Cardiac fibroblast (primary cell): ENCODE results near the gene FAT2.

Experiments used
- DNase-seq, 2 donors: peaks; one replicate each; pipeline versions ENCODE4 v3.0.0 to v3.0.0-alpha.2; 2010; ENCODE audit warnings: low read depth in 2 of 2
- H3K4me3 ChIP-seq, 2 donors: replicated peaks in 1 of 2; 1 replicate in 1 of 2; 2 replicates in 1 of 2; pipeline ENCODE4 v1.5.1; 2011; ENCODE audit warnings: low read depth in 2 of 2, low read length in 2 of 2, mild to moderate bottlenecking in 2 of 2, moderate library complexity in 1 of 2
- TF ChIP-seq, protein P1 (sequence below): IDR thresholded peaks from one replicate; pipeline ENCODE4 v1.5.1; 2011; ENCODE audit warnings: low read depth, mild to moderate bottlenecking, low read length, inconsistent platforms

FAT2 gene

DNA sequence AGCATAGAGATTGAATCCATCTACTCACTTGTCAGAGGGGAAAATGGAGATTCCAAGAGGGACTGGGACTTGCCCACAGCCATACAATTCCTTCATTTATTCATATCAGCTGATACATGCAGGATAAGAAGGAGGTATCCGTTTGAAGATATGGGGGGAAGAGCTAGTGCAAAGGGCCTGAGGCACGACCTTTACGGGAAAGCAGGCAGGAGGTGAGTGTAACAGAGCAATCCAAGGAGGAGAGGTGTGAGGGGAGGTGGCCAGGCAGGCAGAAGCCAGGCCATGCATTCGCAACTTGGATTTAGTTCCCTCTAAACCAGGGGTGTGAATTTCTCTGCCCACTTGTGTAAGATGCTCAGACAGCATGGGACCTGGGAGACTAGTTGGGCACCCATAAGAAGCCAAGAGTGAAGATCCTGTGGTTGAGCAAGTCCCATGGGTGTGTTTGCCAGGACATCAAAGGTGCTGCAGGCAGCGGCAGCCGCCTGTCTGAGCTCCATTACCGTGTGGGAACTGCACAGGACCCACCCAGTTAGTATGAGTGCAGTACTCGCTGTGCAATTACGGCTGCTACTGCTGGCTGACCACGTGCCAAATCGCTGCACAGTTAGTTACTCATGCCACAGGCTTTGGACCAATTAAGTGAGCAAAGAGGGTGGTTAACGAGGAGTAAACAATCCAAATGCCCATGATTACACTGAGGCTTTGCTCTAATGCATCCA lies 31.4 kb upstream of the FAT2 start:
- TF ChIP-seq, protein P1, sequence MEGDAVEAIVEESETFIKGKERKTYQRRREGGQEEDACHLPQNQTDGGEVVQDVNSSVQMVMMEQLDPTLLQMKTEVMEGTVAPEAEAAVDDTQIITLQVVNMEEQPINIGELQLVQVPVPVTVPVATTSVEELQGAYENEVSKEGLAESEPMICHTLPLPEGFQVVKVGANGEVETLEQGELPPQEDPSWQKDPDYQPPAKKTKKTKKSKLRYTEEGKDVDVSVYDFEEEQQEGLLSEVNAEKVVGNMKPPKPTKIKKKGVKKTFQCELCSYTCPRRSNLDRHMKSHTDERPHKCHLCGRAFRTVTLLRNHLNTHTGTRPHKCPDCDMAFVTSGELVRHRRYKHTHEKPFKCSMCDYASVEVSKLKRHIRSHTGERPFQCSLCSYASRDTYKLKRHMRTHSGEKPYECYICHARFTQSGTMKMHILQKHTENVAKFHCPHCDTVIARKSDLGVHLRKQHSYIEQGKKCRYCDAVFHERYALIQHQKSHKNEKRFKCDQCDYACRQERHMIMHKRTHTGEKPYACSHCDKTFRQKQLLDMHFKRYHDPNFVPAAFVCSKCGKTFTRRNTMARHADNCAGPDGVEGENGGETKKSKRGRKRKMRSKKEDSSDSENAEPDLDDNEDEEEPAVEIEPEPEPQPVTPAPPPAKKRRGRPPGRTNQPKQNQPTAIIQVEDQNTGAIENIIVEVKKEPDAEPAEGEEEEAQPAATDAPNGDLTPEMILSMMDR = no peak
- H3K4me3 ChIP-seq = no peak overlapping the region
- no peak for DNase-seq

DNA sequence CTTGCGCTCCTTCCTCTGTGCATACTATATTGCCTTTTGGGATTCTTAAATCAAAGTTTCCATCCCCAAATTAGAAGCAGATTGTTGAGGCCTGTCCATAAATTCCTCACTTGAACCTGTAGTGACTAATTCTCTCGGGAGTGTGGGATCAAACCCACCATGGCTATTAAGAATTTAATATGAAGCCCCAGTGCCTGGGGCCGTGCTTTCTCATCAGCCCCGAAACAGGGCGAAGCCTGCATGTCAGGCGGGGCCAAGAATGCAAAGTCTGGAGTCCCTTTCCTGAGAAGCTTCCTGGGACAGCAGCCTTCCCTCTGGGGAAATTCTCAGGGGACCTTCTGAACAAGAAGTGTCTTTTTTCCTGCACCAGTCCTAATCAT lies 29.3 kb upstream of the FAT2 start:
- TF ChIP-seq, protein P1 = no peak
- DNase-seq = no peak
- no peak overlapping the region for H3K4me3 ChIP-seq

DNA sequence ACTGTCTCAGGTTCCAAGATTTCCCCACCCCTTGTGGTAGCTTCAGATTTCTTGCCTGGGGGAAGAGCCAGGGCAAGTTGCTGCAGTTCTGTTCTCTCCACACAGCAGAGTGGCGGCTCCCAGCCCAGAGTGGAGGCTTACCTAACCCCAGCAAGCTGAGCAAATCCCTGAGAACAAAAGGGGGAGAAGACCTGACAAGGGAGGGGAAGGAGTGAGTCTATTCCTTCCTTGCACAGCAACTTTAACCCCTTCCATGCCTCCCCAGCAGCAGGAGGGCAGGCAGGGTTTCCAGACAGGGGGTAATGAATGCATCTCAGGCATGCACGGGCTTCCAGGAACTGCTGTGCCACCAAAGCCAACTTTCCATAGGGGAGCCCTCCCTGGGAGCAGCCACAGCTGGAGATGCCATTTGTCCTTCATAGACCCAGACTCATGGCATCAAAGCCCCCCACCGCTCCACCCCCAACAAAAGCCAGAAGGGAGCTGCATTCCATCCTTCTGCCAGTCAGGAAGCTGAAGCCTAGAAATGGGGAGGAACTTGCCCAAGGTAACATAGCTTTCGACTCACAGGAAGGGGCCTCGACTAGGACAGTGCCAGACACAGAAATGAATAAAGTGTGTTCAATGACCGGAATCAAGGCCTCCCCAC lies 28.8 kb upstream of the FAT2 start:
- TF ChIP-seq, protein P1 = no peak
- no peak overlapping the region for H3K4me3 ChIP-seq
- DNase-seq = no peak

DNA sequence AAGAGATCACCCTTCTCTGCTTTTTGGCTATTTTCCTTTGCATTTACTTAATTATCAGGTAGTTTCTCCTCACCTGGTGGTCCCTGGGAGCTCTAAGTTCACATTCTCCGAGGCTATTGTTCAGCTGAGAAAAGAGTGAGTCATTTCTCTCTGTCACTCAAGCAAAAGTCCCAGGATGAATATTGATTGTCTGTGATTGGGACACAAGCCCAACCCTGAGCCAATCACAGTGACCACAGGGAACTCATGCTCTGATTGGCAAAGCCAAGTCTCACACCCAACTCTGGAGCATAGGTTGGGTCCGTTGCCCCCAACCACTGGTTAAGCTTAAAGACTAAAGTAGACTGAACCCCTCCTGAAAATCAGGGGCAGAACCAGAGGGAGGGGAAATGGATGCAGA lies 27.8 kb upstream of the FAT2 start:
- no peak overlapping the region for H3K4me3 ChIP-seq
- DNase-seq = no peak
- TF ChIP-seq, protein P1 = no peak

DNA sequence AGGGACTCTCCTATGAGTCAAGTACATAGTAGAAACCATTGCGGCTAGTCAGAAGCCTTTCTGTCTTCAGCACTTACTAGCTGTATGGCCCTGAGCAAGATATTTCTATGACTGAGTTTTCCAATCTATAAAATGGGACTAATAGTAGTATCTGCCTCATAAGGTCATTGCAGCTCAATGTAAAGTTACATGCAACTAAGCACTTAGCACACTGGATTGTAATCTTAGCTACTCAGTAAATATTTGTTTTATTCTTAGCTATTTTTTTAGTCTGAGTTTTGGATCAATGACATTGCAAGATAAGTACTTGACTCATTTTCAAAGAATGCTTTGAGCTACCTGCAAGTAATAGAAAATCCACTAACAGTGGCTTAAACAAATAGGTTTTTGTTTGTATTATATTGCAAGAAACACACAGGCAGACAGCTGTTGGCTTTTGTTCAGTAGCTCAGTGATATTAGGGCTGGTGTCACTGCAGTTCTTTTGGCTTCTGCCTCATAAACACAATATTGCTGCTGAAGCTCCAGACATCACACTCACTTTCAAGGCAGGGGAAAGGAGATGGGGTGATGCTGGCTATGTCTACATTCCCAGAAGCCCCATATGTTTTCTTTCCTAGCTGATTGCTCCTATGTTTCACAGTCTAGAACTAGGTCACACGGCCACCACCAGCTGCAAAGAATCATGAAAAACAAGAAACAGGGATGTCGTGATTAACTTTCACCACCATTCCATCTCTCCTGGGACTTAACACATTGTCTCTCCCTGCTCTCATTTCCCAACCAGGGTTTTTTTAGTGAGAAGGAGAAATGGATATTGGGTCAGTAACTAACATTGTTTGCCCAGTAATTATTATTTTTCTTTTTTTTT lies 26.9 kb upstream of the FAT2 start:
- no peak for DNase-seq
- no peak overlapping the region for H3K4me3 ChIP-seq
- TF ChIP-seq, protein P1 = no peak

DNA sequence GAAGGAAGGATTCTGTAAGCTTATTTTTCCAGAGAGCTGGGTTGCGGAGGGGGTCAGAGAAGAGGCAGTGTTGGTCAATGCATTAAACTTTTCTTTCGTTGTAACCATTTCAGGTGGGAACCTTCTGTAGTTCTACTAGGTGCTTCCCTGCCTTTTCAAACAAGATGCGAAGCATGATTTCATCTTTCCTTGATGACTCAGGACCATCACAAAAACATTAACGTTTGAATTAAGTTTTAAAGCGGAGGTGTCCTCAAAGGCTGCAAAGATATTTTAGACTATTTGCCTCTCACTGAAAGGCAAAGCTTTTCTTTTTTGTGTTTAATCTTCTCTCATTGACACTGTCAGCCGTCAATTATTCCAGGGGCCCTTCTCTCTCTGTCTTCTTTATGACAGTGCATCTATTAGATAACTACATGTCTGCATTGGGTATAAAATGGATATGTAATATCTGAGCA lies 26.3 kb upstream of the FAT2 start:
- no peak for DNase-seq
- TF ChIP-seq, protein P1 = no peak
- H3K4me3 ChIP-seq = no peak overlapping the region
